NCI-H69 (cell line): Measurements from ENCODE around the gene DCST2.

ENCODE experiments used
- DNase-seq: peaks from one replicate; lab custom pipeline; 2025; lab: John Stamatoyannopoulos, UW

The DCST2 gene

DNA sequence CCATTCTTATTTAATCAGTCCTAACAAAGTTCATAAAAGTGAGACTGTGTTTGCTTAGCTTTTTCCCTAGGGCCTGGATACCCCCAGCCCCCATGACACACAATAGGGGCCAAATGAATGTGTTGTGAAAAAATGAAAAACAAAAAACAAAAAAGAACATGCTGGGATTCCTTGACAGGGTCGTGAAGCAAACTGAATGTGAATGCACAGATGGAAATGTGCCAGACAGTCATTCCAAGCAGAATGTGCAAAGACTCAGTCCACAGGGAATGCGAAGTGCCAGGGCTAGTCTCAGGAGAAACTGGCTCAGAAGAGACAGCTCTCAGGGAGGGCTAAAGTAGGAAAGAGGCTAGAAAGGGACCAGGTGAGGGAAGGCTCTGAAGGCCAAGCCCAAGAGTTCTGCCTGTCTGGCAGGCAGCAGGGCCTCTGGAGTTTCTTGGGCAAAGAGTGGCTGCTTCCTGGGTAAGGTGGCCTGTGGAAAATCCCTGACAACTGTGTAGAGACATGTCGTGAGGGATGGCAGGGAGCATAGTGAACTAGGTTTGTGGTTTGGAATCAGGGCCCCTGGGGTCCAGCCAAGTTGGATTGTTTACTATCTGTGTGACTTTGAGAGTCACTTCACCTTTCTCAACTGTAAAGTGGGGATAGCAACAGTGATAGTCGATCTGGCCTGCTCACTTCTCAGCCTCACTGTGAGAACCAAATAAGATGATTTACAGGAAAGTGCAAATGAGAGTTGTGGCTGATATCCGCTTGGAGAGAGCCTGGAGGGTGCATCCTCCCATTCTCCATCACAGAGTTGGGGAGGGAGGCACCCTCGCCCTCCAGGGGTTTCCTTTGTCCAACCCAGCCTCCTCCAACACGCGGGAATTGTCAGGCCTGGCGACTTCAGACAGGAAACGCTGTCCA is 16.3 kb upstream of the DCST2 start:
- DNase-seq = peak; percentile 53

DNA sequence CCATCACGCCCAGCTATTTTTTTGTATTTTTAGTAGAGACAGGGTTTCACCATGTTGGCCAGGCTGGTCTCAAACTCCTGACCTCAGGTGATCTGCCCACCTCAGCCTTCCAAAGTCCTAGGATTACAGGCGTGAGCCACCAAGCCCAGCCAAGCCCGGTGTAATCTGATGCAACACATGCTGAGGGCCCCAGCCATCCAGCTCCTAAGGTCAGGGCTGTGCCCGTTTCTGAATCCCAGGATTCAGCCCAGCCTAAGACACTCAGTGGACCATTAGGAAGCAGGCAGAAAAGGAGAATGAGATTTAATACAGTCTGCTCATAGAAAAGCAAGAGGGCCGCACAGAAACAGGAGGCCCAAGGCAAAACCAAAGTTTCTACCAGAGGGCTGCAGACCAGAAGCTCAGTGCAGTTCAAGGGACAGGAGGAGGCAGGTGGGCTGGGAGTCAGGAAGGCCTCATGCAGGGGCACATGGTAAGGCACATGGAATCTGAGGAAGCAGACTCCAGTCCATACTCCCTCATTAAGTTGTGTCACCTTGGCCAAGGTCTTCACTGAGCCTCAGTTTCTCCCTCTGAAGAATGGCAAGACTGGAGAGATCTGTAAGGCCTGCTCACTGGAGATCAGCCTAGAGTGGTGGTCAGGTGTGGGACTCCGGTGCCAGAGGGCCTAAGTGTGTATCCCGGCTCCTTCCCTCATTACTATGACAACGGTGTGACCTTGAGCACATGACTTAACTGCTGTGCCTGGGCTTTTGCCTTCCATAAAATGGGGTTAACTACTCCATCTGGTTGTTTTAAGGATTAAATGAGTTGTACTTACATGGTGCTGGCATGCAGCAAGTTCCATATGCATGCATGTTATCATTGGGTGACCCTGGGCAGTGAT is 15.1 kb upstream of the DCST2 start:
- no peak for DNase-seq

DNA sequence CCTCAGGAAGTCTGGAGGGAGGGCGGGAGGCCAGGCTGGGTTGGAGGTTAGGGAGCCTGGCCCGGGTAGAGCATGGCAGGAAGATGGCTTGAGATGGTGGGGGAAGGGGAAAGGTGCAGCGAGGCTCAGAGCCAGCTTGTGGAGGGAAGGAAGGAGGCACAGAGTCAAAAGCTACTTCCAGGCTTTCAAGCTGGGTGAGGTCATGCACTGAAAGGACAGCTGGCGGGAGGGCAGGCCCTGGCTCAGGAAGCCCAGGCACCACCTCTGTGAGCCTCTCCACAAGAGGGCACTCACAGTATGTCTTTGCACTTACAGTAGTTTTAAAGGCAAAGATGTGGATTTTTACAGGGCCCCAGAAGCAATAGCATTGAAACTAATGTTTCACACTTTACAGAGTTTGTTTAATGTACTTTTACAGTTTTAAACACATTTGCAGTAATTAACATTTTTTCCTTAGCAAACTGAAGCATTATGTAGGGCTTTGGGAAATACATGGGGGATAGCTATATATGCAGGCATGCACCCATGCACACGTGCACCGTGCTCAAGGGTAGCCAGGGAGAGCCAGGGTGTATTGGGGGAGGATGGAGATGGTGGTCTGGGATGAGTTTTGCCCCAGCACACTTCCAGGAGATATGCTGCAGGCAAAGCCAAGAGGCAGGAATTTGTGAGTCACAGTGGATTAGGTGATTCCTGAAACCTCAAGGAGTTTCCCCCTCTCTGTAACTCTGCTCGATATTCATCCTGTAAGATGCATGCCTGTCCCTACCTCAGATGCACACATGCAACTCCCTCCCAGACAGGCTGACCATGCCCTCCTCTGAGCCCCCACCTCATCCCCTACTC is 11.5 kb upstream of the DCST2 start:
- peak; percentile 75 for DNase-seq

DNA sequence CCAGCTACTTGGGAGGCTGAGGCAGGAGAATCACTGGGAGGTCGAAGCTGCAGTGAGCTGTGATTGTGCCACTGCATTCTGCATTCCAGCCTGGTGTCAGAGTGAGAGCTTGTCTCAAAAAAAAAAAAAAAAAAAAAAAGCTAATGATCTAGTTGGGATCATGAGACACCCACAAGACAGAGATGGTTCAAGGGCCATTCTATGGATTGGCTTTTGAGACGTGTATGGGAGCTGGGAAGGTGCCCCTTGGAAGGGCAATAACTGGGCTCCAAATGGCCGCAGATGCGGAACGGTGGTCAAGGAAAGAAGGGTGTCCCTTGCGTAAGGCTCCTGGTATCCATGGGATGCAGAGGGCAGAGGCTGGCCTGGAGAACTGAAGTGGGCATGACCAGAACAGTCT is 10.8 kb upstream of the DCST2 start:
- no peak for DNase-seq

DNA sequence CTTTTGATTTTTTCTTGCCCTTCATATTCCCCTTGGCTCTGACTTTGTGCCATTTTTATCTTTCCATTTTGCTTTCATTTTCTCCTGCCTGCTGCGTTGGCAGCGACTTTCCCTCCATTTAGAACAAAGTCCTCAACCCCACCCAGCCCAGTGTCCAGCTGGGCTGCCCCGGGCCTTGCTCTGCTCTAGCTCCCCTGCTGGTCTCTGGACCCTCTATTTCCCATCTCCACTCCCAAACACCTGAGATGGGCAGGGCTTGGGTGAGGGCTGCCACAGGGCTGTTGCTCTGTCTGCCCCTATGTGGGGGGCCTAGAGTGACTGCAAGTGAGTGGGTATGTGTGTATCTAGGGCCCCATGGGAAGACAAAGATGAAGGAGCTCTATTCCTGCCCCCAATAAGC is 10.2 kb upstream of the DCST2 start:
- no peak for DNase-seq

DNA sequence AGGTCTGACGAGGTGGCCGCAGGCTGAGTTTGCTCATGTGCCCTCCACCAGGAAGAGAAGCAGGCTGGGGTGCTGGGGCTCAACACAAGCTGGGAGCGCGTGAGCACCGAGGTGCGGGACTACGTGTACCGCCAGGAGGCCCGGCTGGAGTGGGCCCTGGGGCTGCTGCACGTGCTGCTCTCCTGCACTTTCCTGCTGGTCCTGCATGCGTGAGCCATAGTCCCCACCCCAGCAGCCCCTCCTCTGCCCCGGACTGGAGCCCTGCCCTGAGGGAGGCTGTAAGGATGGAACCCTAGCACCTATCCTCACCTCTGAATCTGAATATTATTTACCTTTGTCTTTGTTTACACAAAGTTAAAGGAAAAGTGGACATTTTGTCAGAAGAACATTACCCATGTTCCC is 9.7 kb upstream of the DCST2 start:
- DNase-seq = no peak

DNA sequence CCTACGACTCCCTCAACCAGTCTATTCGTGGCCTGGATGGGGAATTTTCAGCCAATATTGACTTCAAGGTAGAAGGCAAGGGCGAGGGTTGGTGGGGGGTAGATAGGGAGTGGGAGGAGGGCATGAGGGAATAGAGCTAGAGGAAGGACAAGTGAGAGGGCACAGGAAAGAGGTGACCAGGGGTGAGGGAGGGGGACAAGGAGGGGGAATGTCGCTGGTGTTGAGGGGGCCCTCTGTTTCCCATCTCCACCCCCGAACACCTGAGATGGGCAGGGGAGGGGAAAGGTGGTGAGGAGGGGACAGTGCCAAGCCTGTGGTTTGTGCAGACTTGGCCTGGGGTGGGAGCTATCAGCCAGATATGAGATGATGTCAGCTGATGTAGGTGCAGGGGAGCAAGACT is 9.2 kb upstream of the DCST2 start:
- DNase-seq = no peak

DNA sequence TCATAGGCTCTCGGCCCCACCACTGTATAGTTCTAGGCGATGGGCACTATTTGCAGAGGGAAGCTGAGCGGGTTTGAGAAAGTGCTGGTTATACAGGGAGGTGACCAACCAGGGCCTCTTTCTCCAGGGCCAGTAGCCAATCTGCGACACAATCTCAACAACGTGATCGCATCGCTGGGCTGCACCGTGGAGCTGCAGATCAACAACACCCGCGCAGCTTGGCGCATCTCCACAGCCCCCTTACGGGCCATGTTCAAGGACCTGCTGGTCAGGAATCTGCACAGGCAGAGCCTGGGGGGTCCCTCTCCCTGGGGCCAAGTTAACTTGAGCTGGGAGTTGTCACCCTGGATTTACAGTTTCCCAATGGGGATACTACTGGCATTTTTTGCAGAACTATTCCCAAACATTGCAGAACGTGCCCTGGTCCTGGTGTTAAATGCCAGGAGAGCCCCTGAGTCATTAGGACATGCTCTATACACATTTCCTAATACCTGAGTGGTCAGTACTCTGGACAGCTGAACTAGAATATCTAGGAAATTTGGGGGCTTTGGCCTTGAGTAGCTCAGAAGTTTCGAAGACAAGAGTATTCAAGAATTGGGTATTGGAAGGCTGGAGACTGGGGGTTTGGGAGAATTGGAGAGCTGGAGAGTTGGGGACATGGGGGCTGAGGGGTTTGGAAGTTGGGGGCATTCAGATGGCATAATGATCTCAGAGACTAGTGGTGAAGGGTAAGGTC is 6.9 kb upstream of the DCST2 start:
- DNase-seq = no peak

DNA sequence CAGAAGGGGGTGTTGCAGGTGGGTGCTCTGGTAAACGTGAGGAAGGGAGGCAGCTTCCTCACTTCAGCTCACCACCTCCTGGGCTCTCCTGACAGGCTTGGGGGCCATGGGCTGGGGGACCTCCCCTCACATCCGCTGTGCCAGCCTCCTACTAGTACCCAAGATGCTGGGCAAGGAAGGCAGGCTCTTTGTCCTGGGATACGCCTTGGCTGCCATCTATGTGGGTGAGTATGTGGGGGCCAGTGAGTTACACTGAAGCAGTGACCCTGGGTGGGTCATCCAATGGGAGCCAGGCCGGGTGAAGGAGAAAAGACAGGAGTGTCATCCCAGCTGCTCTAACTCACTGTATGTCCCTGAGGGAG is 5.7 kb upstream of the DCST2 start:
- no peak for DNase-seq

DNA sequence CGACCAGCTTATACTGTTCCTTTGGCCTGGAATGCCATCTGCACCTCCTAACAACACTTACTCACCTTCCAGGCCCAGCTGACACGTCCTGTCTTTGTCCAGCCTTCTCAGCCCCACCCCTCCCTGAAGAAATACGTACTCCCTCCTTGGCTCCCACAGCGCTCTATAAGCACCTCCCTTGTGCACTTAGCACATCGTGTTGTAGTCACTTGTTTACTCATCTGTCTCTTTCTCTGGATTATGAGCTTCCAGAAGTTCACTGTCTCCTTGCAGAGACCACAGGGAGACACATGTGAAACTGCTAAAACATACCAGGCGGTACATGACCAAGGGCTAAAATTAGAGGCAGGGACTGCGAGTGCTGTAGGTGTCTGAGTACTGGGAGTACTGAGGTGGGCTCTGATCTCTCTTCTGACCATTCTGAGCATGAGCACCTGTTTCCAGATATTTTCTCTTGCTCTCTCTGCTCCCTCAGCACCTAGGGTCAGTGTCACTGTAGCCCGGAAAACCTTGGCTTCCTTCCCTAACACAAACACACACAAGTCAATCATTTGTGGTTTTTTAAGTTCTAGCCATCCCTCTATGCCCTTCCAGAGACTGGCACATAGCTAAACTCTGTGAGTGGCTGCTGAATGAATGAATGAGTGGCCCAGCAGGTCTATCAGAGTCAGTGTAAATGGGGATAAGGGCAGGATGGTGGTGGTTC is 5.2 kb upstream of the DCST2 start:
- no peak for DNase-seq

DNA sequence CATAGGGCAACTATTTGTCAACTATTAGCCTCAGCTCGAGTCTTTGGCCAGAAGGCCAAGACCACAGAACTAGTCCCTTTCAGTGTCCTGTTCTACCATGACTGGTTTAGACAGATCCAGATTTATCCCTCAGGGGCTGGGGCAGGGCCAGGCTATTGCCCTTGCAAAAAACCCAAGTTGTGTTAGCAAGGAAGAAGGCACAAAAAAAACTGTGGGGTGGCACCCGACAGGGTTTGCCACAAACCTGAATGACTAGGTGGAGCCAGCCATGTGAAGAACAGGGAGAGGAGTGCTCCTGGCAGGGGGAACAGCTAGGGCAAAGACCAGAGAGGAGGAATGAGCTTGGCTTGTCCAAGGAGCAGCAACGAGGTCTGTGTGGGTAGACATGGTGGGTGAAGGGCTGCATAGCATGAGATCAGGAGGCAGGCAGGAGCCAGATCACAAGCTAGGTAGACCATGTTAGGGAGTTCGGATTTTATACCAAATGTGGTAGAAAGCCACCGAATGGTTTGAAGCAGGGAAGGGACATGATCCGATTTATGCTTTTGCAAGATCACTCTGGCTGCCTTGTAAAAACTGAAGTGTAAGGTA is 4.4 kb upstream of the DCST2 start:
- DNase-seq = no peak

DNA sequence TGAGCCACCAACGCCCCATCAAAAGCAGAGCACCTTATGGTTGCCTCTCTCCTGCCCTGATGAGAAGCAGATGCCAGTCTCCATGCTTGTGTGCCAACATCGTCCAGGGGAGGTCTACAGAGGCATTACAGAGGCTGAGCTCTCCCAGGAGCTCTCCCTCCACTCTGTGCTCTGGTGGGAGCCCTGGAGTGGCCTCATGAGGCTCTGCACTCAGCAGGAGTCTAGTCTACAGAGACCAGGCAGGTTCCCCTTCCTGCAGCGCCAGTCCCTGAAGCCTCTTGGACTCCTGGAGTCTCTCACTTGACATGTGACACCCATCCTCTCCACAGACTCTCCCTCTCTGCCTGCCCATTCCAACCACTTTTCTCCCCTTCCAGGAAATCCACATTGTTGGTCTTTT is 3.5 kb upstream of the DCST2 start:
- DNase-seq = no peak

DNA sequence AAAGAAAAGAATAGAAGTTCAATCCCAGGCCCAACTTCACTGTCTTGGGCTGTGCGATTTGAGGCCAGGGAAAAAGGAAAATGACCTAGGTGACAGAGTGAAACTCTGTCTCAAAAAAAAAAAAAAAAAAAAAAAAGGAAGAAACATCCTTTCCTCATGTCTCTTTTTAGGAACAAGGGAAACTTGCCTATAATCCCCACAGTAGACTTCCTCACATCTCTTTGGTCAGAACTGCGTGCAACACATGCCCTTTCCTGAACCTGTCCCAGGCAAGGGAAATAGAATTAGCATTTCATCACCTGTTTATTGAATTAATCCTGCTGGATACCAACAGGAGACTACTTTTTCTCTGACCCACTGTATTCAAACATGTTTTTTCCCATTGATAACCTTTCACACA is 2.4 kb upstream of the DCST2 start:
- no peak for DNase-seq

DNA sequence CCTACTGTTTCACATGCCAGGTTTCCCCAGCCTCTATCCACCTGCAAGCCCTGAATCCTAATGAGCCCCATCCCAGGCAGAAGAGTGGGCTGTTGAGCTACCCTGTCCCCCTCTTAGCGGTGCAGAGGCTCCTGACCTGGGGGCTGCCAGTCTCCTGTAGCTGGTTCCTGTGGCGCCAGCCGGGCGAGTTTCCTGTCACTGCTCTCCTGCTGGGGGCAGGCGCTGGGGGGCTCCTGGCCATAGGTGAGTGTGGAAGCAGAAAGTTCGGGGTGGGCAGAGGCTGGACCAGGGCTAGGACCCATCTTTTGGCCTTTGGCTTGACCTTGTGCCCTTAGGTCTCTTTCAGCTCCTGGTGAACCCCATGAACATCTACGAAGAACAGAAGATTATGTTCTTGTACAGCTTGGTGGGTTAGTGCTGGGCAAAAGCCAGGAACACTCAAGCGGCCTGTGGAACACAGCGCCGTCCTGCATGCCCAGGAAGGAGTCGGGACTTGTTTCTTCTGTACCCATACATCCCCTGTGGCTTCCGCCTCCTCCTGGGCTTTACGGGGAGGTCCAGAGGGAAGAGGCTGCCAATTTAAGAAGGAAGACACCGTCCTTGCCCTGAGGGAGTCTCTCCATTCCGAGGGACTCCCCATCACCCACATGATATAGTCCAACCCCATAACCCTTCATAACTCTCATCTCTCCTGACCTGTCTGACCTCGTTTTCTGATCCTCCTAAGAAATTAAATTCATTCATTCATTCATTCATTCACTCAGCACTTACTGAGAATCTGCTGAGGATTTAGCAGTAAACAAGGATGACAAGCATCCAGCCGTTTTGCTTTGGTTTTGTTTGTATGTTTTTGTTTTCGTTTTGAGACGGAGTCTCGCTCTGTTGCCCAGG is 982 bp upstream of the DCST2 start:
- DNase-seq = no peak

DNA sequence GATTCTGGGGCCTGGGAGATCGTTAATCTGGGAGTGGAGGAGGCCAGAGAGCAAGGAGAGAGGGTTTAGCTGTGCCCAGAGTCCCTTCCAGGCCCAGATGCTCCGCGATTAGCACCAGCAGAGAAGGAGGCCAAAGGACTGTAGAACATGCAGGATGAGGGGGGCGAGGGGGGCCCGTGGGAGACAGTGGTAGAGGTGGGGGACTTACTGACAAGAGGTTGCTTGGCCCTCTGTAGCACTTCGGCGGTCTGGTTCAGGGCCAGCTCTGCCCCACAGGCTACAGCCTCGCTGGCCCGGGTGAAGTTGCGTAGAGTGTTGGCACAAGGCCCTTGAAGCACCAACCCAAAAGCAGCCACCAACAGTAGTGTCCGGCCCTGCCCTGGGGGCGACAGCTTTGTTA is 695 bp downstream of the DCST2 start:
- no peak for DNase-seq

DNA sequence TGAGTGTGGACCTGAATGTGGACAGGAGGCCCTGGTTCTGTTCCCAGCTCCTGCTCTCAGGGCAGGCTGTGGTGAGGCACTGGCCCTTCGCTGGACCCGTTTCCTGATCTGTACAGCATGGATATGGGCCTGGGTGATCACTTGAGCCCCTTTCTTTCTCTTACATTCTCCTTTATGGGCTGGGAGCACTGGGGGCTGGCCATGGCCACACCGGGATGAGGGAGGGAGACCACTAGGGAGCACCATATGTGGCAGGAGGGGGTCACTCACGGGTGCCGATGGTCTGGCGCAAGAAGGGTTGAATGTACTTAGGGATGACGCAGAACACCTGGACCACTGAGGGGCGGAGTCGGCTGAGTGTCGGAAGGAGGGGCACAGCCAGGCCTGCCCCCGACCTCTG is 2.7 kb downstream of the DCST2 start:
- DNase-seq = no peak

DNA sequence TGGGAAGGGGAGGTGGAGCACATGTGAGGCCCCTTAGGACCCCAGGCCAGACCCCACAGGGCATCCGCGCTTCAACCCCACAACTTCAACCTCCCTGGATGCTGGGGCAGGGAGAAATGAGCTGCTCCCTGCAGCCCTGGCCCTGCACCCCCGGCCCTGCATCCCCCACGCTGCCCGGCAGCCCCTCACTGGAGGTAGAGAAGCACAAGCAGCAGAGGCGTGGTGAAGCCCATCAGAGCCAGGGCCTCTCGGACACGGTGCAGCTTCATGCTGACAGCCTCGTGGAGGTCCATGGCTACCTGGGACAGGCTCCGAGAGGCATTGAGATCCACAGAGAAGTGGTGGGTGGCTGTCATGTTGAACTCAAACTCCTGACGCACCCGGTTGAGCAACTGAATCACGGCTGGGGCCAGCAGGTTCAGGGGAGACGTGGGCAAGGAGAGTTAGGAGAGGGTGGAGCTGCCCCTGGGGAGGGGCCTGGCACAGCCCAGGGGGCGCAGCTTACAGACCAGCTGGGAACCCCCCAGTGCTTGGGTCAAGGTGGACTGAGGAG is 3.3 kb downstream of the DCST2 start:
- no peak for DNase-seq

DNA sequence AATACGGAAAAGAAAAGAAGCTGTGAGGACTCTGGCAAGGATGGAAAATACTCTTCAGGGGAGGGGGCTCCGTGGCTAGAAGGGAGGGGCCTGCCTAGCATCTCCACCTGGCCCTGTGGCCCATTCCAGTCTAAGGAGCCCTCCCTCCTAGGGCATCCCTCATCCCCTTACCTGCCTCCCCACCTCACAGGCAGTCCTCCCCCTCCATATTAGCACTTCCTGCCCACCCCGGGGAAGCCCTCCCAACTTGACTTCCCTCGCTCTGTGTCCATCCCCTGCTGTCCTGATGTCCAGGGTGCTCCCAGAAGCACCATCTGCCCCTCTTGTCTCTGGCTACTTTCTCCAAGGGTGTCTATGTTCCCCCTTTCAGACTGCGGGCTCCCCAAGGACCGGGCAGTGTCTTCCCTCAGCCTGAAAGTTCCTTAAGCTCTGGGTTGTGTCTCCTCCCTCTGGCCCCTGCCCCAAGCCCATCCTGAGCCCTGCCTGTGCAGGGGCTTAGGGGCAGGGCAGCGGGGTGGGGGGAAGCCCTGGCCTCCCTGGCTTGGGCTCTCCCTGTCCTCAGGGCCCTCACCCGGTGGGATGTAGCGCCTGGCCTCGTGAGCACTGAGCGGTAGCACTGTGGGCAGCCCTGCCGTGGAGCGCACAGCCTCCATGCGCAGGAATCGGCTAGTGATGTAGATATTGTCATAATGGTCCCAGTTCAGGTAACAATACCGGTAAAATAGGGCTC is 3.9 kb downstream of the DCST2 start:
- no peak for DNase-seq

DNA sequence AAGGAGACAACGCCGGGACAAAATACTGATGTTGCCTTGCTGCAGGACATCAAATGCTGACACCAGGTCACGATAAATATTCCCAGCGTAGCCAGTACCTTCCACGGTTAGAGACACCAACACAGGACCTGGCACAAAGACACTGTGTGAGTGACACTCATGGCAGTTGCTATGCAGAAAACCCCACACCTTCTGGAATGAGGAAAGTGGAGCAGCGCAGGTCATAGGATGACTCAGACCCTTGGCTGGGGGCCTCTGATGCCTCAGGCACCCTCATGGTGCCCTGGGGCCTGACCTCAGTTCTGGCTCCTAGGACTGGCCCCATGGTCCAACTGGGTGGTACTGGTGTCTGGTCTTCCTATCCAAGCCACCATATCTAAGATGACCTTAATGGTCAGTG is 7.0 kb downstream of the DCST2 start:
- no peak for DNase-seq
